HepG2 (cell line): ENCODE data around the gene ARHGAP21. TPM values are rescaled to one million over a fixed set of nuclear protein-coding genes. Genes with fewer than 3 reads are reported as not detected.

Experiments
- AGO1 ChIP-seq: fragments of 200-400 bp; formaldehyde crosslinking; IDR thresholded peaks from 2 replicates; pipeline ENCODE4 v1.6.1; 2017; ENCODE audit warnings: mild to moderate bottlenecking, low read depth, low read length, moderate library complexity; ENCODE audit not compliant: poor library complexity, severe bottlenecking
- FOXA1 ChIP-seq, 2 experiments: fragments of 450-650 bp in 1 of 2; sonication (generic) in 1 of 2; formaldehyde crosslinking in 1 of 2; IDR thresholded peaks; 2 replicates each; pipeline versions ENCODE4 v1.4.0 to v1.6.1; 2016 to 2020; ENCODE audit warnings: missing genetic modification reagents in 1 of 2
- HNRNPL ChIP-seq: fragments of 200-400 bp; formaldehyde crosslinking; IDR thresholded peaks from 2 replicates; pipeline ENCODE4 v1.6.1; 2017; ENCODE audit warnings: mild to moderate bottlenecking, low read depth, low read length
- KAT7 ChIP-seq: IDR thresholded peaks from 2 replicates; pipeline ENCODE4 v1.6.1; 2018; ENCODE audit warnings: borderline replicate concordance, missing compliant biosample characterization
- MIER2 ChIP-seq: IDR thresholded peaks from 2 replicates; pipeline ENCODE4 v1.6.1; 2016; ENCODE audit warnings: missing biosample characterization, missing genetic modification reagents
- NFKBIZ ChIP-seq: IDR thresholded peaks from 2 replicates; pipeline ENCODE4 v1.6.1; 2018; ENCODE audit warnings: missing genetic modification reagents, missing compliant biosample characterization
- POLR2G ChIP-seq: fragments of 200-400 bp; formaldehyde crosslinking; IDR thresholded peaks from 2 replicates; pipeline ENCODE4 v1.6.1; 2018; ENCODE audit warnings: mild to moderate bottlenecking, low read depth, low read length, moderate library complexity
- SALL2 ChIP-seq: sonication (generic); formaldehyde crosslinking; IDR thresholded peaks from 2 replicates; pipeline ENCODE4 v1.8.1; 2023; ENCODE audit warnings: mild to moderate bottlenecking, missing genetic modification reagents, inconsistent platforms
- SOX13 ChIP-seq, 3 experiments: fragments of 450-650 bp in 1 of 3; sonication (generic) in 1 of 3; formaldehyde crosslinking in 1 of 3; IDR thresholded peaks in 2 of 3; conservative IDR thresholded peaks in 1 of 3; 2 replicates each; pipeline versions ENCODE4 v1.5.0 to v1.6.1; 2016 to 2020; ENCODE audit warnings: antibody characterized with exemption in 1 of 3, mild to moderate bottlenecking in 1 of 3, missing compliant biosample characterization in 1 of 3, missing genetic modification reagents in 1 of 3, moderate library complexity in 1 of 3
- STAT5B ChIP-seq: sonication (generic); formaldehyde crosslinking; IDR thresholded peaks from 2 replicates; pipeline ENCODE4 v1.4.0; 2020; ENCODE audit warnings: missing genetic modification reagents
- TCF12 ChIP-seq, 2 experiments: fragments of 450-650 bp in 1 of 2; sonication (generic) in 1 of 2; formaldehyde crosslinking in 1 of 2; IDR thresholded peaks; 2 replicates each; pipeline versions ENCODE4 v1.6.1 to v1.8.0; 2017 to 2022; ENCODE audit warnings: antibody characterized with exemption in 1 of 2, mild to moderate bottlenecking in 1 of 2, missing genetic modification reagents in 1 of 2, moderate library complexity in 1 of 2
- YEATS2 ChIP-seq: sonication (generic); formaldehyde crosslinking; IDR thresholded peaks from 2 replicates; pipeline ENCODE4 v1.4.0; 2020; ENCODE audit warnings: missing genetic modification reagents, borderline replicate concordance
- ZBTB7A ChIP-seq: sonication (generic); formaldehyde crosslinking; IDR thresholded peaks from 2 replicates; pipeline ENCODE4 v1.8.0; 2022; ENCODE audit warnings: mild to moderate bottlenecking, missing genetic modification reagents
- ZNF124 ChIP-seq: sonication (generic); formaldehyde crosslinking; IDR thresholded peaks from 2 replicates; pipeline ENCODE4 v1.4.0; 2020; ENCODE audit warnings: missing genetic modification reagents
- ZNF251 ChIP-seq: sonication (generic); formaldehyde crosslinking; IDR thresholded peaks from 2 replicates; pipeline ENCODE4 v1.9.0; 2021; ENCODE audit warnings: mild to moderate bottlenecking, missing genetic modification reagents
- ZNF292 ChIP-seq: sonication (generic); formaldehyde crosslinking; IDR thresholded peaks from 2 replicates; pipeline ENCODE4 v1.8.1; 2022; ENCODE audit warnings: mild to moderate bottlenecking, low read depth, missing genetic modification reagents, borderline replicate concordance
- ZNF567 ChIP-seq: sonication (generic); formaldehyde crosslinking; IDR thresholded peaks from 2 replicates; pipeline ENCODE4 v1.8.1; 2023; ENCODE audit warnings: mild to moderate bottlenecking, missing genetic modification reagents, borderline replicate concordance
- ZNF615 ChIP-seq: sonication (generic); formaldehyde crosslinking; IDR thresholded peaks from 2 replicates; pipeline ENCODE4 v1.5.0; 2020; ENCODE audit warnings: mild to moderate bottlenecking, missing genetic modification reagents, borderline replicate concordance
- ZNF816 ChIP-seq: sonication (generic); formaldehyde crosslinking; IDR thresholded peaks from 2 replicates; pipeline ENCODE4 v1.8.0; 2022; ENCODE audit warnings: missing genetic modification reagents, mild to moderate bottlenecking, borderline replicate concordance
- polyA plus RNA-seq, 8 experiments: library from polyadenylated mRNA; depleted of rRNA in 3 of 8; stranded (reverse) in 7 of 8; unstranded in 1 of 8; fragments of >200 nt; fragmentation: Illumina TruSeq in 4 of 8; extraction: Trizol in 4 of 8; gene quantifications; 2 replicates each; pipeline versions ENCODE4 v1.2.1 to v1.2.3, GENCODE V29; 2011 to 2016; ENCODE audit warnings: low read depth in 4 of 8, missing spikeins in 1 of 8, mixed read lengths in 1 of 8; ENCODE audit not compliant: insufficient read depth in 1 of 8
- total RNA-seq, 5 experiments: library from RNA; depleted of rRNA; stranded (reverse); fragments of >200 nt; fragmentation: Illumina TruSeq; extraction: Trizol; gene quantifications; 2 replicates each; pipeline ENCODE4 v1.2.3, GENCODE V29; 2016; ENCODE audit warnings: low read depth in 1 of 5
- TF ChIP-seq, protein P1 (sequence below), 2 experiments: sonication (generic) in 1 of 2; formaldehyde crosslinking in 1 of 2; IDR thresholded peaks; 2 replicates each; pipeline versions ENCODE4 v1.6.1 to v1.9.0; 2014 to 2022; ENCODE audit warnings: antibody characterized with exemption in 1 of 2, borderline replicate concordance in 1 of 2, inconsistent platforms in 1 of 2, low read depth in 1 of 2, missing genetic modification reagents in 1 of 2
- TF ChIP-seq, protein P2 (sequence below): IDR thresholded peaks from 2 replicates; pipeline ENCODE4 v1.6.1; 2016; ENCODE audit warnings: low read depth

The ARHGAP21 gene
- total and polyA plus RNA-seq, 2 of the 13 experiments (the other 11 are each of a cell fraction or from before 2014, with no cell fraction given) = 23.9 to 26.6 TPM

DNA sequence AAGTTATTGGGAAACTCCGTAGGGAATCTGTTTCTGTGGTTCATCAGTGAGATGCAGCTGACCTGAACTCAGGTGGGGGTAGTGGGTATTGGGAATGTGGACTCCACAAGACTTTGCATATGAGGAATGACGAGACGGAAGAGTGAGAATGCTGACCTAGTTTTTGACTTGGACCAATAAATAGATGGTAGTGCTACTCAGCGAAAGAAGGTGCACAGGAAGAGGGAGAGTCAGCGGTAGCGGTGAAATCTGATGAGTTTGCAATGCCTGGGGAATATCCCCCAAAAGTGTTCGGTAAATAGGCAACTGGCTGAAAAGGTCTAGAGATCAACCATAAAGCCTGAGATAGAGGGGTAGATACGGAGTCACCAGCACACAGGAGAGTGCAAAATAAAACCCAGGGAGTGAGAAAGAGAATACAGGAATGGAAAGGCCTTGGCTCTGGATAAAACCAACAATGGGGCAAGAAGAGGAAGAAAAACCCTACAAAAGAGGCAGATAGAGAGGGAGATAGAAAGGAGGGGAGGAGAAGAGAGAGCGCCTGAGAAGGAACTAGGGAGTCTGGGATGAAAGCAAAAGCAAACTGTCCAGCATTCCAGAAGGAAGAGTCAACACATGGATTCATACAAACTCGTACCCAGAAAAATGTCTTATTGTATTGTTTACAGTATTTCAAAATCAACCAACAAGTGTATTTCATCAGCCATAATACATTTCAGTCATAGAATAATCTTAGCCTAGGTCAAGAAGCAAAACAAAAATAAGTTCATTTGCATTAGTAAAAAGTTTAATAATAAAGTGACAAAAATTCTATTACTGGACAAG, 5.4 kb downstream of the ARHGAP21 start (continued):
- TF ChIP-seq ZNF251 (CRISPR knock-in tag) = no peak
- TF ChIP-seq ZNF567 = no peak
- TF ChIP-seq HNRNPL = no peak
- TF ChIP-seq STAT5B (CRISPR knock-in tag) = no peak
- TF ChIP-seq POLR2G = no peak
- no peak for TF ChIP-seq TCF12 (IDR thresholded peaks at IDR 0.05)
- no peak for TF ChIP-seq TCF12 (CRISPR knock-in tag; IDR thresholded peaks at IDR 0.05)
- no peak for TF ChIP-seq FOXA1 (IDR thresholded peaks at IDR 0.05)
- peak; percentile 28; the same call in 1 of the 2 replicates for TF ChIP-seq FOXA1 (CRISPR knock-in tag; IDR thresholded peaks at IDR 0.05)
- TF ChIP-seq KAT7 (CRISPR knock-in tag) = no peak
- no peak for TF ChIP-seq ZBTB7A (CRISPR knock-in tag)
- TF ChIP-seq MIER2 = no peak
- TF ChIP-seq ZNF816 (CRISPR knock-in tag) = no peak
- TF ChIP-seq, protein P1, sequence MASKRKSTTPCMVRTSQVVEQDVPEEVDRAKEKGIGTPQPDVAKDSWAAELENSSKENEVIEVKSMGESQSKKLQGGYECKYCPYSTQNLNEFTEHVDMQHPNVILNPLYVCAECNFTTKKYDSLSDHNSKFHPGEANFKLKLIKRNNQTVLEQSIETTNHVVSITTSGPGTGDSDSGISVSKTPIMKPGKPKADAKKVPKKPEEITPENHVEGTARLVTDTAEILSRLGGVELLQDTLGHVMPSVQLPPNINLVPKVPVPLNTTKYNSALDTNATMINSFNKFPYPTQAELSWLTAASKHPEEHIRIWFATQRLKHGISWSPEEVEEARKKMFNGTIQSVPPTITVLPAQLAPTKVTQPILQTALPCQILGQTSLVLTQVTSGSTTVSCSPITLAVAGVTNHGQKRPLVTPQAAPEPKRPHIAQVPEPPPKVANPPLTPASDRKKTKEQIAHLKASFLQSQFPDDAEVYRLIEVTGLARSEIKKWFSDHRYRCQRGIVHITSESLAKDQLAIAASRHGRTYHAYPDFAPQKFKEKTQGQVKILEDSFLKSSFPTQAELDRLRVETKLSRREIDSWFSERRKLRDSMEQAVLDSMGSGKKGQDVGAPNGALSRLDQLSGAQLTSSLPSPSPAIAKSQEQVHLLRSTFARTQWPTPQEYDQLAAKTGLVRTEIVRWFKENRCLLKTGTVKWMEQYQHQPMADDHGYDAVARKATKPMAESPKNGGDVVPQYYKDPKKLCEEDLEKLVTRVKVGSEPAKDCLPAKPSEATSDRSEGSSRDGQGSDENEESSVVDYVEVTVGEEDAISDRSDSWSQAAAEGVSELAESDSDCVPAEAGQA (IDR thresholded peaks at IDR 0.05; ENCODE audit: low read depth) = no peak
- TF ChIP-seq, protein P1 (CRISPR knock-in tag; IDR thresholded peaks at IDR 0.05; ENCODE audit: borderline replicate concordance) = no peak
- TF ChIP-seq YEATS2 (CRISPR knock-in tag) = no peak
- no peak for TF ChIP-seq ZNF615
- TF ChIP-seq AGO1 = no peak
- no peak for TF ChIP-seq NFKBIZ (CRISPR knock-in tag)
- TF ChIP-seq, protein P2, sequence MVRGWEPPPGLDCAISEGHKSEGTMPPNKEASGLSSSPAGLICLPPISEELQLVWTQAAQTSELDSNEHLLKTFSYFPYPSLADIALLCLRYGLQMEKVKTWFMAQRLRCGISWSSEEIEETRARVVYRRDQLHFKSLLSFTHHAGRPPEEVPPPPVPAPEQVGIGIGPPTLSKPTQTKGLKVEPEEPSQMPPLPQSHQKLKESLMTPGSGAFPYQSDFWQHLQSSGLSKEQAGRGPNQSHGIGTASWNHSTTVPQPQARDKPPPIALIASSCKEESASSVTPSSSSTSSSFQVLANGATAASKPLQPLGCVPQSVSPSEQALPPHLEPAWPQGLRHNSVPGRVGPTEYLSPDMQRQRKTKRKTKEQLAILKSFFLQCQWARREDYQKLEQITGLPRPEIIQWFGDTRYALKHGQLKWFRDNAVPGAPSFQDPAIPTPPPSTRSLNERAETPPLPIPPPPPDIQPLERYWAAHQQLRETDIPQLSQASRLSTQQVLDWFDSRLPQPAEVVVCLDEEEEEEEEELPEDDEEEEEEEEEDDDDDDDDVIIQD (CRISPR knock-in tag) = 0 out of 2 replicates have a peak, but pooled peaks have one; percentile 5
- TF ChIP-seq SALL2 (CRISPR knock-in tag) = no peak
- TF ChIP-seq ZNF124 = no peak
- TF ChIP-seq SOX13 (IDR thresholded peaks at IDR 0.05) = no peak
- TF ChIP-seq SOX13 (CRISPR knock-in tag; conservative IDR thresholded peaks at IDR 0.05 in 1 of 2, IDR thresholded peaks at IDR 0.05 in 1 of 2) = peak in 1 of 2 experiments; percentile 68; a peak in 2 of 4 replicates
- peak; percentile 13; the same call in 1 of the 2 replicates for TF ChIP-seq ZNF292 (CRISPR knock-in tag)
